ENCODE data around the gene SOS2.

Gene SOS2

DNA sequence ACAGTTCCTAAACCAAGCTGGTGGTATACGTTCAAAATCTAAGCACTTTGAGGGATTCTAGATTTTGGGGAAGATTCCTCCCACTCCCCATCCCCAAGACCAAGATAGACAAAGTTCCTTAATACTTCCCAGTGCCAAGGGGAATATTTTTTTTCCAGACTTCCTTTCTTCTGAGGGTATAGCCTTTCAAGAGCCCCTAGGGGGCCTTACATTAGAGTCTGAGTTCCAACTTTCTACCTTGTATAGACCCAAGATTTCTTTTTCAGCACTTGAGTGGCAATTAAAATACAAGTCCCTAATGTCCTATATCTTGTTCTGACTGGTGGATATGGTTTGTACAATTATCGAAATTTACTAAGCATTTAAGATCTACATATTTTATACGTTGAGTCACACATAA lies 28.7 kb upstream of the SOS2 start:
- no peak overlapping the region for H3K27ac ChIP-seq
- TF ChIP-seq ZFX (IDR thresholded peaks at IDR 0.05; ENCODE audit: borderline replicate concordance) (no peak), CTCF (IDR thresholded peaks at IDR 0.05) (no peak)

- H3K27ac ChIP-seq: no peak overlapping the region
- no peak for TF ChIP-seq CTCF (IDR thresholded peaks at IDR 0.05)
- TF ChIP-seq ZFX (IDR thresholded peaks at IDR 0.05; ENCODE audit: borderline replicate concordance): no peak
Measured at GRCh38 chr14:50257732-50258131, 26.4 kb upstream of the SOS2 start.

- no peak overlapping the region for H3K27ac ChIP-seq
- TF ChIP-seq ZFX (IDR thresholded peaks at IDR 0.05; ENCODE audit: borderline replicate concordance): no peak
- TF ChIP-seq CTCF (IDR thresholded peaks at IDR 0.05): no peak
Measured at GRCh38 chr14:50254248-50254647, 22.9 kb upstream of the SOS2 start.

- TF ChIP-seq CTCF (IDR thresholded peaks at IDR 0.05): no peak
- TF ChIP-seq ZFX (IDR thresholded peaks at IDR 0.05; ENCODE audit: borderline replicate concordance): no peak
- no peak overlapping the region for H3K27ac ChIP-seq
Measured at GRCh38 chr14:50249136-50249775, 17.9 kb upstream of the SOS2 start.

- no peak for TF ChIP-seq ZFX (IDR thresholded peaks at IDR 0.05; ENCODE audit: borderline replicate concordance)
- no peak for TF ChIP-seq CTCF (IDR thresholded peaks at IDR 0.05)
- H3K27ac ChIP-seq: no peak overlapping the region
Measured at GRCh38 chr14:50247245-50247644, 15.9 kb upstream of the SOS2 start.

- no peak for TF ChIP-seq ZFX (IDR thresholded peaks at IDR 0.05; ENCODE audit: borderline replicate concordance)
- no peak for TF ChIP-seq CTCF (IDR thresholded peaks at IDR 0.05)
- H3K27ac ChIP-seq: peak overlapping the region; percentile 33
Measured at GRCh38 chr14:50242566-50243310, 11.4 kb upstream of the SOS2 start.

- H3K27ac ChIP-seq: peak overlapping the region; percentile 33
- no peak for TF ChIP-seq ZFX (IDR thresholded peaks at IDR 0.05; ENCODE audit: borderline replicate concordance)
- TF ChIP-seq CTCF (IDR thresholded peaks at IDR 0.05): no peak
Measured at GRCh38 chr14:50242096-50242495, 10.7 kb upstream of the SOS2 start.
